Osteocyte (in vitro differentiated cells): ENCODE measurements around the gene PSTPIP1. TPM values are rescaled to one million over a fixed set of nuclear protein-coding genes. Genes with fewer than 3 reads are reported as not detected.

ENCODE experiments used
- DNase-seq: peaks from one replicate; pipeline ENCODE4 v3.0.0; 2021; ENCODE audit warnings: mixed read lengths; ENCODE audit not compliant: unreplicated experiment; ENCODE audit errors: extremely low spot score
- H3K27ac Mint-ChIP-seq: one replicate; pipeline ENCODE4 v1.8.0; 2021; ENCODE audit warnings: mild to moderate bottlenecking, mixed read lengths; ENCODE audit not compliant: unreplicated experiment
- H3K27me3 Mint-ChIP-seq: one replicate; pipeline ENCODE4 v1.8.0; 2021; ENCODE audit warnings: mixed read lengths; ENCODE audit not compliant: unreplicated experiment
- H3K36me3 Mint-ChIP-seq: one replicate; pipeline ENCODE4 v1.8.0; 2021; ENCODE audit warnings: mixed read lengths; ENCODE audit not compliant: unreplicated experiment
- H3K4me1 Mint-ChIP-seq: one replicate; pipeline ENCODE4 v1.8.0; 2021; ENCODE audit warnings: mixed read lengths; ENCODE audit not compliant: unreplicated experiment
- H3K4me3 Mint-ChIP-seq: one replicate; pipeline ENCODE4 v1.8.0; 2021; ENCODE audit warnings: mild to moderate bottlenecking, moderate library complexity, mixed read lengths; ENCODE audit not compliant: unreplicated experiment
- H3K9me3 Mint-ChIP-seq: one replicate; pipeline ENCODE4 v1.8.0; 2021; ENCODE audit warnings: mixed read lengths; ENCODE audit not compliant: unreplicated experiment
- total RNA-seq: library from RNA; stranded (reverse); gene quantifications from 2 replicates; pipeline ENCODE4 v1.2.1, GENCODE V29; 2021
- TF ChIP-seq, protein P1 (sequence below): fragments of 200-600 bp; sonication (generic); IDR thresholded peaks from 2 replicates; pipeline ENCODE4 v1.5.0; 2021; ENCODE audit warnings: antibody characterized with exemption, mild to moderate bottlenecking, moderate library complexity

Gene PSTPIP1
- total RNA-seq, 1 donor from 2014 or later, result not detected

- DNase-seq, result no peak
- Mint-ChIP-seq H3K4me3 (no peak overlapping the region), H3K27ac (no peak overlapping the region), H3K36me3 (no peaks in the 10 kb centered on the region), H3K4me1 (peaks cover 6% of the 10 kb centered on the region), H3K27me3 (no peaks in the 10 kb centered on the region), H3K9me3 (no peaks in the 10 kb centered on the region)
- TF ChIP-seq, protein P1, sequence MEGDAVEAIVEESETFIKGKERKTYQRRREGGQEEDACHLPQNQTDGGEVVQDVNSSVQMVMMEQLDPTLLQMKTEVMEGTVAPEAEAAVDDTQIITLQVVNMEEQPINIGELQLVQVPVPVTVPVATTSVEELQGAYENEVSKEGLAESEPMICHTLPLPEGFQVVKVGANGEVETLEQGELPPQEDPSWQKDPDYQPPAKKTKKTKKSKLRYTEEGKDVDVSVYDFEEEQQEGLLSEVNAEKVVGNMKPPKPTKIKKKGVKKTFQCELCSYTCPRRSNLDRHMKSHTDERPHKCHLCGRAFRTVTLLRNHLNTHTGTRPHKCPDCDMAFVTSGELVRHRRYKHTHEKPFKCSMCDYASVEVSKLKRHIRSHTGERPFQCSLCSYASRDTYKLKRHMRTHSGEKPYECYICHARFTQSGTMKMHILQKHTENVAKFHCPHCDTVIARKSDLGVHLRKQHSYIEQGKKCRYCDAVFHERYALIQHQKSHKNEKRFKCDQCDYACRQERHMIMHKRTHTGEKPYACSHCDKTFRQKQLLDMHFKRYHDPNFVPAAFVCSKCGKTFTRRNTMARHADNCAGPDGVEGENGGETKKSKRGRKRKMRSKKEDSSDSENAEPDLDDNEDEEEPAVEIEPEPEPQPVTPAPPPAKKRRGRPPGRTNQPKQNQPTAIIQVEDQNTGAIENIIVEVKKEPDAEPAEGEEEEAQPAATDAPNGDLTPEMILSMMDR, result no peak
These were observed 2.9 kb upstream of the PSTPIP1 start for GRCh38 chr15:76991741-76992645.

DNA sequence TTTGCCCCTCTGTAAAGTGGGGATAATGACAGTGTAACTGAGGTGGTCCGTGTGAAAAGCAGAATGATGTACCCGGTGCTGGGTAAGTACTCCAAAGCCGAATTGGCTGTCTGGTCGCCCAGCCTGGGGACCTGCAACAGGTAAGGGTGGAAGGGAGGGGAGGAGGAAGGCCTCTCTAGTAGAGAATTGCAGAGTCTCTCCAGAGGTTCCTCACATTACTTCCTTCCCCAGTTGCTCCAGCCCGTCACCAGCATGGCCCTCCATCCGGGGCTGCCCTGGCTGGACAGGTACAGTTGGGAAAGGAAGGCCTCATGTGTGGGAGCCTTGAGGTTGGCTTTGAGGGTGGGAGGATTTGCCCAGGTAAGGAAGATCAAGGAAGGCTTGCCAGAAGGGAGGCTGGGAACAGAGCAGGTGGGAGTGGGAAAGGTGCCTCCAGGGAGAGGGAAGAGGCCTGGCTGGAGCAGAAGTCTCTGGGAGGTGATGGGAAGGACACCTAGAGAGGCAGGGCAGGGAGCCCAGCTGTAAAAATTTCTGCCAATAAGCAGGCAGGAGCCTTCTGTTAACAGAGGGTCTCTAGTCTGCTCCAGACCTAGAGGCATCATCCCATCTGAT is 1.7 kb upstream of the PSTPIP1 start:
- Mint-ChIP-seq H3K9me3 (no peaks in the 10 kb centered on the region), H3K36me3 (no peaks in the 10 kb centered on the region), H3K4me3 (no peak overlapping the region), H3K27me3 (no peaks in the 10 kb centered on the region), H3K27ac (no peak overlapping the region), H3K4me1 (peaks cover 6% of the 10 kb centered on the region)
- TF ChIP-seq, protein P1, result no peak
- no peak for DNase-seq

DNA sequence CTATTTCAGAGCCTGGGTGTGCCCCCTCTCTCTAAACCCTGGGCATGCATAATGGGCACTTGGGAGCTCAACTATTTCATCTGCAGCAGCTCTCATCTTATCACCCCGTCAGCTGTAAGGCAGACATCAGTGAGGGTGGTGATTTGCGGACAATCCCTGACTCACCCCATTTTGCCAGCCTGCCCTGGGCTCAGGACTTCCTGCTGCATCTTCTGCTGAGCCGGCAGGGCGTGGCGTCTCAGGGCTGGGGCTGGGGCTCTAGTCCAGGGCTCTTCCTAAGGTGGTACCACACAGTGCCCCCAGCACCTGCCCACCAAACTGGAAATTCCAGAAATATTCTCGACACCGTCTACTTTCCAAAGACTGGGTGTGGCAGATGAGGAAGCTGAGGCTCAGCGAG is 925 bp upstream of the PSTPIP1 start:
- H3K4me3 Mint-ChIP-seq, result no peak overlapping the region
- DNase-seq, result no peak
- no peaks in the 10 kb centered on the region for H3K27me3 Mint-ChIP-seq
- no peaks in the 10 kb centered on the region for H3K36me3 Mint-ChIP-seq
- H3K9me3 Mint-ChIP-seq, result no peaks in the 10 kb centered on the region
- no peak overlapping the region for H3K27ac Mint-ChIP-seq
- TF ChIP-seq, protein P1, result no peak
- no peaks in the 10 kb centered on the region for H3K4me1 Mint-ChIP-seq

DNA sequence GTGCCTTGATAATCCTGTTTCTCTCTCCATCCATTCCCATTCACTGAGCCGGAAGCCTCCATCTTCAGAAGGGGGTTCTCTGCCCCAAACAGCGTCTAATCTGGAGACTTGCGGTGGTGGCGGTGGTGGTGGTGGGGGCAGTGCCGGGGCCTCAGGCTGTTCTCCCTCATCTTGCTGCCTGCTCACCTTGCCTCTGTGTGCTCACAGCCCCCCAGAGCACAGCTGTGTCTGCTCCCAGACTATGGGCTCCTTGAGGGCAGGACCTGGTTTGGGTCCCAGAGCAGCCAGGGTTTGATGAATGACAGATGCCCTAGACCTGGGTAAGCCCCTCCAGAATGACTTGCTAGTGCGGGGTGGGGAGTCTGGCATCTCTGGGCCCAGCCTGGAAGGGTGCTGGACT is 430 bp upstream of the PSTPIP1 start:
- Mint-ChIP-seq H3K4me3 (no peak overlapping the region), H3K36me3 (no peaks in the 10 kb centered on the region), H3K27ac (no peak overlapping the region), H3K4me1 (no peaks in the 10 kb centered on the region), H3K9me3 (no peaks in the 10 kb centered on the region), H3K27me3 (no peaks in the 10 kb centered on the region)
- no peak for DNase-seq
- TF ChIP-seq, protein P1, result no peak

DNA sequence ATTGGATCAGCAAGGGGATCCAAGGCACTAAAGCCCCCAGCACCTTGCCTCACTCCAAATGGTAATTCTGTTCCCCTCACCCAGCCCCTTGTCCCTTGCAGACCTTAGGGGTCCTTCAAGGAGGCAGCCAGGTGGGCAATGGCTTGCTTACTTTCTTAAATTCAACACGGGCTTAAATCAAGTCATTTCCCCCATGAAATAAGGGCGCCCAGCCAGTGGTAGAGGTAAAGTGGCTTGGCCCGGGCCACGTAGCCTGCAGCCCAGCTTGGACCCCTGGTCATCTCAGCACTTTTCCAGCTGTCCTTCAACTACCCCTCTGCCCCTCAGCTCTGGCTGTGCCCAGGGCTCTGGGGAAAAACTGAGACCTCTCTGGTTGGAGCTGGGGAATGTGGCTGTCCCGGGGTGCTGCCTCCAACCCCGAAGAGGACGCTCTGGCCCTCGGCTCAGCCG is 1.2 kb downstream of the PSTPIP1 start:
- Mint-ChIP-seq H3K27me3 (no peaks in the 10 kb centered on the region), H3K36me3 (no peaks in the 10 kb centered on the region), H3K9me3 (no peaks in the 10 kb centered on the region), H3K4me3 (no peak overlapping the region), H3K4me1 (no peaks in the 10 kb centered on the region), H3K27ac (no peak overlapping the region)
- no peak for DNase-seq
- TF ChIP-seq, protein P1, result no peak
